ENCODE data around the gene ARL14EP. TPM values are rescaled to one million over a fixed set of nuclear protein-coding genes. Genes with fewer than 3 reads are reported as not detected.

Gene ARL14EP
- total RNA-seq = 10 to 100 TPM; 10.8 to 17.2 (median 14.6) TPM

DNA sequence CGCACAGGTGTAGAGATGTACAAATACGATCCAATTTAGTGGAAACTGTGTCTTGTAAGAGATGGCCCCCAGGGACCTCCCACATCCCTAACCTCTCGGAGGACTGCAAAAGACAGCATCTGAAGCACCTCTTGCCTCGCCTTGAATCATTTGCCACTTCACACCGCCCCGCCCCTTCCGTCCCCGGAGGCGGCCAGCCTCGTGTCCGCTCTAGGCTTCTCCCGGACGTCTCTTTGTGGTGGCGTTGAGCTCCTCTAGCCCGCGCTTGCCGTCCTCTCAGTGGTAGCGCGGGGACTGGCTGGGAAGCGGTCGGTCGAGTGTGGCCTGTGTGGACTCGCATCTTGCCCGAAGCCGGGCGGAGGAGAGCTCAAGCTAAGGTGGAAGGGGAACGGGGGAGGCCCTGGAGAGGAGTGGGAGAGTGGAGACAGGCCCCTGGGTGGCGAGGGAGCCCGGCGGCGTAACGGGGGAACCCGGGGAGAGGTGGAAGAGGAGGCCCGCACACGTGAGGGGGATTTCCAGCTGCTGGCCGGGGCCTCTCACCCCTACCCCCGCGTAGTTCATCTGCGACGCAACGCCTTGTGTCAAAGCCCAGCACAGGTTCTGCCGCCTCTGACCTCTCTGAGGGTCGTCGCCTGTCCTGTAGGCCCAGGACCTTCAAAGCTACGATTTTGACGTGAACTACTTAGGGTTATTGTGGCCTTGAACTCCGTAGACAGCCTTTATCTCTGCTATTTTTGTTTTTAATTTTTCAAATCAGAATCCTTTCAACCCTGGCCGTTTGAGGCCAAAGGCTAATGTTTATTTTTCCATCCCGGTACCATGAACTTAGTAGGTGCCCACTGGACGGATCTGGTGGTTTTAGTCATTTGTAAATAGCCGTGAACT lies at the start of gene ARL14EP:
Gene ARL14EP, plus strand, starts transcription at position 279 of the 885 bp plus-strand sequence. CDS start 7,845 bp downstream, outside the sequence.
- peak within 1 kb of the TSS; percentile 68 for H3K4me3 ChIP-seq (ENCODE audit: low read depth, poor library complexity, severe bottlenecking)
- intact Hi-C loops (cut with DNase I; ENCODE audit: low total_unique reads) = no loop called here
- WGBS, 2 donors = 0 to 1% methylated on average over 43 to 49 of the region's 51 CpGs
- peak; percentile 93 to 98 for DNase-seq (ENCODE audit: low spot score in 2 of 2)
- TF ChIP-seq, protein P1, sequence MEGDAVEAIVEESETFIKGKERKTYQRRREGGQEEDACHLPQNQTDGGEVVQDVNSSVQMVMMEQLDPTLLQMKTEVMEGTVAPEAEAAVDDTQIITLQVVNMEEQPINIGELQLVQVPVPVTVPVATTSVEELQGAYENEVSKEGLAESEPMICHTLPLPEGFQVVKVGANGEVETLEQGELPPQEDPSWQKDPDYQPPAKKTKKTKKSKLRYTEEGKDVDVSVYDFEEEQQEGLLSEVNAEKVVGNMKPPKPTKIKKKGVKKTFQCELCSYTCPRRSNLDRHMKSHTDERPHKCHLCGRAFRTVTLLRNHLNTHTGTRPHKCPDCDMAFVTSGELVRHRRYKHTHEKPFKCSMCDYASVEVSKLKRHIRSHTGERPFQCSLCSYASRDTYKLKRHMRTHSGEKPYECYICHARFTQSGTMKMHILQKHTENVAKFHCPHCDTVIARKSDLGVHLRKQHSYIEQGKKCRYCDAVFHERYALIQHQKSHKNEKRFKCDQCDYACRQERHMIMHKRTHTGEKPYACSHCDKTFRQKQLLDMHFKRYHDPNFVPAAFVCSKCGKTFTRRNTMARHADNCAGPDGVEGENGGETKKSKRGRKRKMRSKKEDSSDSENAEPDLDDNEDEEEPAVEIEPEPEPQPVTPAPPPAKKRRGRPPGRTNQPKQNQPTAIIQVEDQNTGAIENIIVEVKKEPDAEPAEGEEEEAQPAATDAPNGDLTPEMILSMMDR (IDR thresholded peaks at IDR 0.05) = no peak
- TF ChIP-seq POLR2A (IDR thresholded peaks at IDR 0.05) = peak in 1 of 2 donors; percentile 77

- DNase-seq (ENCODE audit: low spot score in 2 of 2) = no peak
- intact Hi-C loops (cut with DNase I; ENCODE audit: low total_unique reads) = loop anchor here (10.0 kb wide), 1 partner anchor 1562 kb away; no protein-coding TSS in a partner anchor
- no peak overlapping the region for H3K4me3 ChIP-seq (ENCODE audit: low read depth, poor library complexity, severe bottlenecking)
- TF ChIP-seq POLR2A (IDR thresholded peaks at IDR 0.05) = no peak
- TF ChIP-seq, protein P1 (IDR thresholded peaks at IDR 0.05) = no peak
Observed at GRCh38 chr11:30277176-30277575, 45.7 kb upstream of the ARL14EP start.

DNA sequence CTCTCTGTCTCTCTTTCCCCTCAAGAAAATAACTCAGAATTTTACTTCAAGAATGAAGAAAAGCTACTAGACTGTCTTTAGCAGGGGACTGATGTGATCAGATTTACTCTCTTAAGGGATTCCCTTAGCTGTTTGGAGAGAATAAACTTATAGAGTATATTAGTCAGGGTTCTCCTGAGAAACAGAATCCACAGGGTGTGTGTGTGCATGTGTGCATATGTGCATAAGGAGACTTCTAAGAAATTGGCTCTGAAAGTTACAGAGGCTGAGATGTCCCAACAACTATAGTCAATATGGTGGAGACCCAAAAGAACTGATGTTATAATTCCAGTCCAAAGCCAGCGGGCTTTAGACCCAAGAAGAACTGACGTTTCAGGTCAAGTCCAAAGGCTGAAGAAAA lies 43.1 kb upstream of the ARL14EP start:
- H3K4me3 ChIP-seq (ENCODE audit: low read depth, poor library complexity, severe bottlenecking) = no peak overlapping the region
- no peak for TF ChIP-seq POLR2A (IDR thresholded peaks at IDR 0.05)
- TF ChIP-seq, protein P1 (IDR thresholded peaks at IDR 0.05) = no peak
- 79 to 94% methylated on average over 2 of the region's 2 CpGs for WGBS, 2 donors
- intact Hi-C loops (cut with DNase I; ENCODE audit: low total_unique reads) = loop anchor here (10.0 kb wide), 1 partner anchor 1565 kb away; no protein-coding TSS in a partner anchor
- no peak for DNase-seq (ENCODE audit: low spot score in 2 of 2)

DNA sequence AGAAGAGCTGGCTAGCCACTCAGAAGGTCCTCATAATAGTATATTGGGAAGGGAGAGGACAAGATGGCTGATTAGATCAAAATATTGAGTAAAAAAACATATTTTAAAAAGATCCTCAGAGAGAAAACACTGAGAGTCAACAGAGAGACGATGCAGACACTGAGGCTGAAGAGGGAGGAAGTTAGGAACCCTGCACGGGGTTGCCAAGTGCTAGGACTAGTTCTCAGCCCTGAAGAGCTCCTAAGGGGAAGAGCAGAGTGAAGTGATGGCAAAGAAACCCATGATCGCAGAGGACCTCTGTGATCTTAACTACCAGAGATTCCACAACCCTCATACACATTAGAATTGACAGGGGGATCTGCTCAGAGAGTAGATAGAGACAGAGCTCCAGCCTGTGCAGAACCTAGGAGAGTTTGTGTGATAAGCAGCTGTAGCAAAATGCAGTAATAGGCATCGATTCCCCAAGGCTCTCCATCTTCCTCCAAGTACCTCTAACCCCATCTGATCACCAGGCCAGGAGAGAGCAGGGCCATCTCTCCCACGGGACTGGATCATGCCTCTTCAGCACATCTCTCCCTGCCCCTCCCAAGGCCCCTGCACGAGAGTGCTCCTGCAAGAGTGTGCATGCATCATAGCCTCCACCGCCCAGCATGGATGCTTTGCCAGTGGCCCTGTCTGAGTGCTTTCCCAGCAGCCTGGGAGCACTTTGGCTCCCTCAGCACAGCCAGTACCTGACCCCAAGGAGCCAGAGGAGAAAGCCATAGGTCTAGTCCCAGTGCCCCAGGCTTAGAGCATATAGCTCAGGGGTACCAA lies 41.2 kb upstream of the ARL14EP start:
- H3K4me3 ChIP-seq (ENCODE audit: low read depth, poor library complexity, severe bottlenecking) = no peak overlapping the region
- no peak for TF ChIP-seq POLR2A (IDR thresholded peaks at IDR 0.05)
- TF ChIP-seq, protein P1 (IDR thresholded peaks at IDR 0.05) = no peak
- 71 to 73% methylated on average over 7 of the region's 7 CpGs for WGBS, 2 donors
- DNase-seq (ENCODE audit: low spot score in 2 of 2) = peak in 1 of 2 donors; percentile 79
- intact Hi-C loops (cut with DNase I; ENCODE audit: low total_unique reads) = no loop called here

GRCh38 chr11:30282289-30282631 lies 40.6 kb upstream of the ARL14EP start:
- intact Hi-C loops (cut with DNase I; ENCODE audit: low total_unique reads) = no loop called here
- 45 to 54% methylated on average over 3 of the region's 3 CpGs for WGBS, 2 donors
- H3K4me3 ChIP-seq (ENCODE audit: low read depth, poor library complexity, severe bottlenecking) = no peak overlapping the region
- no peak for TF ChIP-seq POLR2A (IDR thresholded peaks at IDR 0.05)
- TF ChIP-seq, protein P1 (IDR thresholded peaks at IDR 0.05) = no peak
- DNase-seq (ENCODE audit: low spot score in 2 of 2) = no peak
